Smooth muscle cell (in vitro differentiated cells): ENCODE data around the gene CEP19. TPM values are rescaled to one million over a fixed set of nuclear protein-coding genes. Genes with fewer than 3 reads are reported as not detected.

Experiments used
- DNase-seq: peaks from one replicate; lab custom pipeline; 2025; ENCODE audit not compliant: unreplicated experiment; lab: John Stamatoyannopoulos, UW
- H2AFZ ChIP-seq: fragments of 200-600 bp; sonication (generic); 2 replicates; pipeline ENCODE4 v1.6.0; 2016; ENCODE audit warnings: antibody characterized with exemption, low read depth, mild to moderate bottlenecking
- H3F3A ChIP-seq: fragments of 200-600 bp; sonication (generic); 2 replicates; pipeline ENCODE4 v1.6.0; 2017; ENCODE audit warnings: antibody characterized with exemption, low read depth
- H3K27ac ChIP-seq: fragments of 200-600 bp; sonication (generic); 2 replicates; pipeline ENCODE4 v1.5.1; 2016; ENCODE audit warnings: low read depth, mild to moderate bottlenecking
- H3K27me3 ChIP-seq: fragments of 200-600 bp; sonication (generic); 2 replicates; pipeline ENCODE4 v1.6.1; 2016; ENCODE audit warnings: low read depth, mild to moderate bottlenecking
- H3K36me3 ChIP-seq: fragments of 200-600 bp; sonication (generic); 2 replicates; pipeline ENCODE4 v1.5.1; 2016; ENCODE audit warnings: low read depth
- H3K4me1 ChIP-seq: fragments of 200-600 bp; sonication (generic); 2 replicates; pipeline ENCODE4 v1.5.1; 2016; ENCODE audit warnings: low read depth
- H3K4me2 ChIP-seq: fragments of 200-600 bp; sonication (generic); 2 replicates; pipeline ENCODE4 v1.6.0; 2016; ENCODE audit warnings: mild to moderate bottlenecking
- H3K4me3 ChIP-seq: fragments of 200-600 bp; sonication (generic); 2 replicates; pipeline ENCODE4 v1.5.1; 2016; ENCODE audit warnings: mild to moderate bottlenecking
- H3K79me2 ChIP-seq: fragments of 200-600 bp; sonication (generic); 2 replicates; pipeline ENCODE4 v1.6.0; 2016; ENCODE audit warnings: low read depth, mild to moderate bottlenecking
- H3K9ac ChIP-seq: fragments of 200-600 bp; sonication (generic); 2 replicates; pipeline ENCODE4 v1.6.0; 2016; ENCODE audit warnings: low read depth
- H3K9me3 ChIP-seq: fragments of 200-600 bp; sonication (generic); replicated peaks from 2 replicates; pipeline ENCODE4 v1.5.1; 2016; ENCODE audit warnings: low read depth
- H4K20me1 ChIP-seq: fragments of 200-600 bp; sonication (generic); 2 replicates; pipeline ENCODE4 v1.6.0; 2016; ENCODE audit warnings: low read depth
- CTCF ChIP-seq: fragments of 200-600 bp; sonication (generic); IDR thresholded peaks from 2 replicates; pipeline ENCODE4 v1.5.1; 2017; ENCODE audit warnings: borderline replicate concordance, mild to moderate bottlenecking, antibody characterized with exemption; ENCODE audit not compliant: insufficient read depth, poor library complexity, severe bottlenecking
- WGBS: methylation state at CpG from one replicate; pipeline ENCODE4 v1.1.7; 2016; ENCODE audit warnings: low lambda C conversion rate; 5-methylcytosine and 5-hydroxymethylcytosine counted together
- polyA plus RNA-seq: library from polyadenylated mRNA; unstranded; fragments of >200 nt; fragmentation: Nextera tagmentation; extraction: Ambion mirVana; gene quantifications from 2 replicates; pipeline ENCODE4 v1.2.1, GENCODE V29; 2016
- total RNA-seq: library from RNA; depleted of rRNA; stranded (reverse); fragments of >200 nt; gene quantifications from 2 replicates; pipeline ENCODE4 v1.2.3, GENCODE V29; 2014

CEP19 gene
- total and polyA plus RNA-seq, 2 experiments from 2014 or later, result 0.63 to 6.5 TPM

GRCh38 chr3:196662711-196663571 lies 49.1 kb downstream of the CEP19 start:
- Histone ChIP-seq H3K36me3 (no peaks in the 10 kb centered on the region), H3F3A (peaks cover 18% of the 10 kb centered on the region), H4K20me1 (no peaks in the 10 kb centered on the region), H3K4me3 (no peak overlapping the region), H3K4me2 (peak overlapping the region; percentile 51), H3K27ac (peak overlapping the region; percentile 34), H3K79me2 (no peaks in the 10 kb centered on the region), H3K4me1 (peaks cover 19% of the 10 kb centered on the region), H3K9ac (no peak overlapping the region), H2AFZ (no peak overlapping the region), H3K27me3 (no peaks in the 10 kb centered on the region), H3K9me3 (no peaks in the 10 kb centered on the region)
- WGBS, result 41% methylated on average over 14 of the region's 15 CpGs
- no peak for DNase-seq
- no peak for TF ChIP-seq CTCF

- peak overlapping the region; percentile 34 for H3K27ac ChIP-seq
- H3F3A ChIP-seq, result peaks cover 18% of the 10 kb centered on the region
- H3K4me2 ChIP-seq, result peak overlapping the region; percentile 51
- no peaks in the 10 kb centered on the region for H4K20me1 ChIP-seq
- no peak overlapping the region for H3K9ac ChIP-seq
- H2AFZ ChIP-seq, result no peak overlapping the region
- DNase-seq, result no peak
- H3K79me2 ChIP-seq, result no peaks in the 10 kb centered on the region
- H3K4me1 ChIP-seq, result peaks cover 19% of the 10 kb centered on the region
- no peaks in the 10 kb centered on the region for H3K9me3 ChIP-seq
- no peak for TF ChIP-seq CTCF
- no peaks in the 10 kb centered on the region for H3K27me3 ChIP-seq
- 71% methylated on average over 13 of the region's 13 CpGs for WGBS
- no peak overlapping the region for H3K4me3 ChIP-seq
- no peaks in the 10 kb centered on the region for H3K36me3 ChIP-seq
These were observed 50.0 kb downstream of the CEP19 start for GRCh38 chr3:196662033-196662432.

- WGBS, result 93% methylated on average over 16 of the region's 16 CpGs
- DNase-seq, result no peak
- H3K27ac ChIP-seq, result no peak overlapping the region
- H3K9me3 ChIP-seq, result no peaks in the 10 kb centered on the region
- H3K9ac ChIP-seq, result no peak overlapping the region
- no peaks in the 10 kb centered on the region for H3K36me3 ChIP-seq
- no peak overlapping the region for H3K4me3 ChIP-seq
- H3F3A ChIP-seq, result peaks cover 18% of the 10 kb centered on the region
- no peaks in the 10 kb centered on the region for H3K79me2 ChIP-seq
- TF ChIP-seq CTCF, result no peak
- H3K27me3 ChIP-seq, result no peaks in the 10 kb centered on the region
- H3K4me2 ChIP-seq, result no peak overlapping the region
- peaks cover 14% of the 10 kb centered on the region for H3K4me1 ChIP-seq
- no peak overlapping the region for H2AFZ ChIP-seq
- no peaks in the 10 kb centered on the region for H4K20me1 ChIP-seq
These were observed 50.6 kb downstream of the CEP19 start for GRCh38 chr3:196661400-196661799.
